Left lobe of liver (tissue), 2 donors: ENCODE results near the gene CLEC16A. TPM values are rescaled to one million over a fixed set of nuclear protein-coding genes. Genes with fewer than 3 reads are reported as not detected.

Experiments used
- ATAC-seq: fragments of 200-7000 bp; cut with Tn5 transposase; one replicate; pipeline ENCODE4 v1.9.1; 2020; ENCODE audit warnings: mild to moderate bottlenecking, moderate library complexity
- DNase-seq: peaks from one replicate; pipeline ENCODE4 v3.0.0-alpha.2; 2020; ENCODE audit warnings: low spot score
- total RNA-seq: library from RNA; stranded (reverse); gene quantifications from one replicate; pipeline ENCODE4 v1.2.1, GENCODE V29; 2021
- donor health status: DM: no; HTN: no; CAD: no; lungs with moderate emphysema.
- donor health status: DM: no; HTN: yes; CAD: no.

Gene CLEC16A
- total RNA-seq, 1 donor from 2014 or later = 21.6 TPM

- peak; percentile 76 for DNase-seq
- peak; percentile 82 for ATAC-seq
These were observed 89.5 kb downstream of the CLEC16A start for GRCh38 chr16:11033629-11034420.

GRCh38 chr16:11034481-11034931, 90.1 kb downstream of the CLEC16A start:
- DNase-seq = no peak
- ATAC-seq = no peak

GRCh38 chr16:11035096-11035495, 90.7 kb downstream of the CLEC16A start:
- ATAC-seq (no peak), DNase-seq (no peak)

GRCh38 chr16:11036040-11036439, 91.7 kb downstream of the CLEC16A start:
- no peak for ATAC-seq

GRCh38 chr16:11036868-11037410, 92.6 kb downstream of the CLEC16A start:
- no peak for ATAC-seq
- DNase-seq = no peak

More at GRCh38 chr16:11036040-11036439, 91.7 kb downstream of the CLEC16A start:
- DNase-seq = no peak

- ATAC-seq (no peak), DNase-seq (no peak)
These were observed 93.9 kb downstream of the CLEC16A start for GRCh38 chr16:11038305-11038704.

GRCh38 chr16:11038777-11039176, 94.4 kb downstream of the CLEC16A start:
- ATAC-seq (no peak), DNase-seq (no peak)

- no peak for ATAC-seq
- no peak for DNase-seq
These were observed 95.4 kb downstream of the CLEC16A start for GRCh38 chr16:11039726-11040125.

GRCh38 chr16:11042191-11042590, 97.8 kb downstream of the CLEC16A start:
- ATAC-seq = no peak
- no peak for DNase-seq

GRCh38 chr16:11045441-11045840, 101.1 kb downstream of the CLEC16A start:
- ATAC-seq = no peak
- DNase-seq = no peak

- DNase-seq (no peak), ATAC-seq (no peak)
These were observed 101.5 kb downstream of the CLEC16A start for GRCh38 chr16:11045846-11046245.

- DNase-seq (no peak), ATAC-seq (no peak)
These were observed 102.1 kb downstream of the CLEC16A start for GRCh38 chr16:11046382-11046931.

- no peak for DNase-seq
- ATAC-seq = no peak
These were observed 102.7 kb downstream of the CLEC16A start for GRCh38 chr16:11047057-11047456.

- no peak for DNase-seq
- no peak for ATAC-seq
These were observed 103.8 kb downstream of the CLEC16A start for GRCh38 chr16:11047939-11048800.

GRCh38 chr16:11049396-11050059, 105.2 kb downstream of the CLEC16A start:
- no peak for DNase-seq
- ATAC-seq = no peak

GRCh38 chr16:11050536-11050935, 106.2 kb downstream of the CLEC16A start:
- no peak for ATAC-seq

GRCh38 chr16:11050944-11051343, 106.6 kb downstream of the CLEC16A start:
- no peak for ATAC-seq
- no peak for DNase-seq

More at GRCh38 chr16:11050536-11050935, 106.2 kb downstream of the CLEC16A start:
- DNase-seq = no peak

GRCh38 chr16:11051430-11051829, 107.1 kb downstream of the CLEC16A start:
- DNase-seq = no peak
- ATAC-seq = no peak

- ATAC-seq (no peak), DNase-seq (no peak)
These were observed 107.8 kb downstream of the CLEC16A start for GRCh38 chr16:11051879-11052808.
